Activated CD4-positive, alpha-beta T cell treated with anti-CD3 and anti-CD28 coated beads, Interleukin-2, Interleukin-4, amounts not matched to agents 100 ng/mL and 50 ng/mL, durations not matched to agents 16 hours and 8 hours (primary cell): ENCODE results near the gene AGO1.
"Not testable (repeated sequence)": the region's sequence is repeated elsewhere in the genome, so short reads cannot be mapped to it uniquely, and the experiment has no call there.

ENCODE experiments used
- DNase-seq: peaks from one replicate; pipeline ENCODE4 v3.0.0-alpha.2; 2020; ENCODE audit warnings: low spot score

The AGO1 gene

DNA sequence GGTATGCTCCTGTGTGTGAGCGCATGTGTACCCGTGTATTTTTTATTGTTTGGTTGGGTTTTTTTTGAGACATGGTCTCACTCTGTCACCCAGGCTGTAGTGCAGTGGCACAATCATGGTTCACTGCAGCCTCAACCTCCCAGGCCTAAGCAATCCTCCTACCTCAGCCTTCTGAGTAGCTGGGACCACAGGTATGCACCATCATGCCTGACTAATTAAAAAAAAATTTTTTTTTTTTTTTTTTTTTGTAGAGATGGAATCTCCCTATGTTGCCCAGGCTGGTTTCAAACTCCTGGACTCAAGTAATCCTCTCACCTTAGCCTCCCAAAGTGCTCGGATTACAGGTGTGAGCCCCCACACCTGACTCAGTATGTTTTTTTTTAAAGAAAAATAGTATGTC, 89.6 kb downstream of the AGO1 start:
- DNase-seq, result not testable (repeated sequence)

DNA sequence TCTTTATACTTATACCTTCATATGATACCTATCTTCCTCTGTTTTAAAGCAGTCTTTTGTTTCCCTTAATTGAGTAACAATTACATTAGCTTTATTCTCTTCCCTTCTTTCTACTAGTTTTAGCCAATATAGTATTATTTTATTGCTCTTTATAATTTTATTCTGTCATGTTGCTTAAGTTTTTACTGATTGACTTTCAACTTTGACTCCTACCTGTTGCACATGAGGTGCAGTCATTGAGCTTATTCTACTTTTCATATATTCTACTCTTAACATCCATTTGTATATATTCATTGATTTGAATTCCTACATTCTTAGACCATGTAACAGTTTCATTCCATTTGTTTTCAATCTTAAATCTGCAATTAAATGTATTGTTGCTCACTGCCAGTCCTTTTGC, 97.1 kb downstream of the AGO1 start:
- DNase-seq, result no peak
